ENCODE results near the gene LY6G5B.

The LY6G5B gene, protein sequence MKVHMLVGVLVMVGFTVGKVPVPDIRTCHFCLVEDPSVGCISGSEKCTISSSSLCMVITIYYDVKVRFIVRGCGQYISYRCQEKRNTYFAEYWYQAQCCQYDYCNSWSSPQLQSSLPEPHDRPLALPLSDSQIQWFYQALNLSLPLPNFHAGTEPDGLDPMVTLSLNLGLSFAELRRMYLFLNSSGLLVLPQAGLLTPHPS

DNA sequence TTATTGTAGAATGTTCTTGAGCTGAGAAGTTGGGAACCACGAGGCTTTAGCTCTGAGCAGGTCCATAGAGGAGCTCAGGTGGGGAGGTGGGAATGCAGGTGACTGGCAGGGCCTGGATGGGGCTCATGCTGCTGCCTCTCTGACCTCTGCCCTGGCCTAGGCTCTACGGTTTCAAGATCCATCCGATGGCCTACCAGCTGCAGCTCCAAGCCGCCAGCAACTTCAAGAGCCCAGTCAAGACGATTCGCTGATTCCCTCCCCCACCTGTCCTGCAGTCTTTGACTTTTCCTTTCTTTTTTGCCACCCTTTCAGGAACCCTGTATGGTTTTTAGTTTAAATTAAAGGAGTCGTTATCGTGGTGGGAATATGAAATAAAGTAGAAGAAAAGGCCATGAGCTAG is at the start of gene LY6G5B:
LY6G5B (plus strand) TSS at position 301 of the 400 bp plus-strand sequence. CDS start 975 bp downstream, outside the sequence.
- DNase-seq: no peak

DNA sequence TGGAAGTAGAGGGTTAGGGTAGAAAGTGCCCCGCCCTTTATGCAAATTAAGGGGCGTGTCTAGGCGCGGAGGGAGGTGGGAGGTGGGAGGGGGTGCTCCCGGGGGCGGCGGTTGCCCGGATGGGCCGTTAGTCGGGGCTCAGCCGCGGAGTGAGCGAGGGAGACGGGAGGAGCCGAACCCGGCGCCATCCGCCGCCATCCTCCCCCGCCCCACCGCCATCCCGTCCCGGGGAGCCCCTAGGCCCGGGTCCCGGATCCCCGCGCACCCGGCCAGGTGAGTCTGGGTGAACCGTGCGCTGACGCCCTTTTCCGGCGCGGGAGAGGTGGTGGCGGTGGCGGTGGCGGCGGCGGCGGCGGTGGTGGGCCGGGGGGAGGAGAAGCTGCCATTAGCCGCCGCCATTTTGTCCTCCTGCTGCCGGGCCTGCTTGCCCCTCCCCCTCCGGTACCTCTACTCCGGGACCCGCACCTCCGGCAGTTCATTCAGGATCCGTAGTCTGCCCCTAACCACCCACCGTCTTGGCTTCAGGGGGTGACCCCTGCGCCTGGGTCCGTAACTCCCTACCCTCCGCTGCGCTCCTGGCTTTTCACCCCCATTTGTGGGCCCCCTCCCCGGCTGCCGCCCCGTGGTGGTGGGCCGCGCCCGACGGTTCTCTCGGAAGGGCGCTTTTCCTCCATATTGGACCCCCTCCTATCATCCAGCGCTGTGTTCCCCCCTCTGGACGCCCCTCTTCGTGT is 49.0 kb upstream of the LY6G5B start, which contains the start of gene PRRC2A:
PRRC2A (plus strand) TSS at position 130 of the 734 bp plus-strand sequence. CDS start 2,075 bp downstream, outside the sequence.
- peak; percentile 73 for DNase-seq

- no peak for DNase-seq
These were observed 48.3 kb upstream of the LY6G5B start for GRCh38 chr6:31621320-31621939.

GRCh38 chr6:31621991-31622390 is 47.8 kb upstream of the LY6G5B start:
- no peak for DNase-seq

DNA sequence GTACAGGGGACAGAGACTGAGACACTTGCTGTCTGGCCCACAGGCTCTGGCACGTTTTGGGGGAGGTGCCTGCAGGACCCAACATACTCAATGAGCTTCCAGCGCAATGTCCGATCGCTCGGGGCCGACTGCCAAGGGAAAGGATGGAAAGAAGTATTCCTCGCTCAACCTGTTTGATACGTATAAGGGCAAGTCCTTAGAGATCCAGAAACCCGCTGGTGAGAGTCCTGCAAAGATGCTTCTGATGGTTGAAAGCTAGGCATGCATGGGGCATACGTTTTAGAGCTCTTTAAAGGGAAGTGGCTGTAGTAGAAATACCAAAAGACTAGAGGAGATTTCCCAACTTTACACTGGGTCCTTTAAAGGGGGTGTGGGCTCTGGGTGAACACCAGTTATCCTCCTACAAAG is 47.1 kb upstream of the LY6G5B start:
- no peak for DNase-seq

DNA sequence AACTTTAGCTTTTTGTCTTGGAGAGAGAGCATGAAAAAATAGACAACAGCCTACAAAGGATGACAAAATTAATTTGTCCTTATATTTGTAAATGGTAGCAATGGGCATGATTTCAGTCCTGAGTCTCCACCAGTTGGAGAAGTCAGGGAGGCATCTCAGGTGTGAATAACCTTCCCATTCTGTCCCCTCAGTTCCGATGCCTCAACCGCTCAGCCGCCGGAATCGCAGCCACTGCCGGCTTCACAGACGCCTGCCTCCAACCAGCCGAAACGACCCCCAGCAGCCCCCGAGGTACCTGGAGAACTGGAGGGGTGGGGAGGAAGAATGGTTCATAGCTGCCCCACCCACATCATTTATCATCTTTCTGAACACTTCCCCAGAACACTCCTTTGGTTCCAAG is 45.7 kb upstream of the LY6G5B start:
- DNase-seq: no peak

DNA sequence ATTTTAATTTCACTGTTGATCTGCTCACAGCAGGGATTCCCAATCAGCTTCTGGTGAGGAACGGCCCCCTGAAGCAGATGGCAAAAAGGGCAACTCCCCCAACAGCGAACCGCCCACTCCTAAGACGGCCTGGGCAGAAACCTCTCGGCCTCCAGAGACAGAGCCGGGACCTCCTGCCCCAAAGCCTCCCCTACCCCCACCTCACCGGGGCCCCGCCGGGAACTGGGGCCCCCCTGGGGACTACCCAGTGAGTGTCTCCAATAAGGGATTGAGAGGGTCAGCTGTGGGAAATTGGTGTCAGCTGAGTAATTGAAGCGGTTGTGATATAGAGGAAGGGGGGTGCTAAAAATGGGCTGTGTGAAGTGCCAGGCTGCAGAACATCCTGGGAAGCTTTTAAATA is 42.8 kb upstream of the LY6G5B start:
- DNase-seq: no peak

- no peak for DNase-seq
These were observed 42.0 kb upstream of the LY6G5B start for GRCh38 chr6:31627690-31628287.

GRCh38 chr6:31629014-31629413 is 40.8 kb upstream of the LY6G5B start:
- no peak for DNase-seq

- no peak for DNase-seq
These were observed 39.4 kb upstream of the LY6G5B start for GRCh38 chr6:31630177-31630934.

GRCh38 chr6:31631209-31631608 is 38.6 kb upstream of the LY6G5B start:
- no peak for DNase-seq

- DNase-seq: no peak
These were observed 38.0 kb upstream of the LY6G5B start for GRCh38 chr6:31631681-31632278.

- DNase-seq: no peak
These were observed 37.4 kb upstream of the LY6G5B start for GRCh38 chr6:31632279-31632946.

GRCh38 chr6:31633447-31633846 is 36.3 kb upstream of the LY6G5B start:
- no peak for DNase-seq

- DNase-seq: no peak
These were observed 35.6 kb upstream of the LY6G5B start for GRCh38 chr6:31634131-31634530.

- no peak for DNase-seq
These were observed 34.7 kb upstream of the LY6G5B start for GRCh38 chr6:31634969-31635575.

DNA sequence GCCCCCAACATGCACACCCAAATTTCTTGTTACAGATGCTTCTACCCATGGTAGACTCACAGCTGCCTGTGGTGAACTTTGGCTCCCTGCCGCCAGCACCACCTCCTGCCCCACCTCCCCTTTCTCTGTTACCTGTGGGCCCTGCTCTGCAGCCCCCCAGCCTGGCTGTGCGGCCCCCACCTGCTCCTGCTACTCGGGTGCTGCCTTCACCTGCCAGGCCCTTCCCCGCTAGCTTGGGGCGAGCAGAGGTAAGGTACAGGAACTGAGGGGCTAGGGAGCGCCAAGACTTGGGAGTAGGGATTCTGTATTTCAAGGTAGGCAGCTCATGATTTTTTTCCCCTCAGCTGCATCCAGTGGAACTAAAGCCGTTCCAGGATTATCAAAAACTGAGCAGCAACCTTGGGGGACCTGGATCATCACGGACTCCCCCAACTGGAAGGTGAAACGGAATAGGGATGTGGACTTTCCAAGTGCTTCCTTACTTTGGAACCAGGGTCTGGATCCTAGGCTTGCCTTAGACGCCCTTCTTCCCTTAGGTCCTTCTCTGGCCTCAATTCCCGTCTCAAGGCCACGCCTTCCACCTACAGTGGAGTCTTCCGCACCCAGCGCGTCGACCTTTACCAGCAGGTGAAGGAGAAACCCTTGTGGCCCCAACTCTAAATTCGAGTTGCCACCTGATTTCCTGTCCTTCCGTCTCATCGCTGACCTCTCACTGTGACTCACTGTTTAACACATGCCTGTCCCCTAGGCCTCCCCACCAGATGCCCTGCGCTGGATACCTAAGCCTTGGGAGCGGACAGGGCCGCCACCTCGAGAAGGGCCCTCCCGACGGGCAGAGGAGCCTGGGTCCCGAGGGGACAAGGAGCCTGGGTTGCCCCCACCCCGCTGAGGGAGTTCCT is 32.8 kb upstream of the LY6G5B start:
- no peak for DNase-seq

DNA sequence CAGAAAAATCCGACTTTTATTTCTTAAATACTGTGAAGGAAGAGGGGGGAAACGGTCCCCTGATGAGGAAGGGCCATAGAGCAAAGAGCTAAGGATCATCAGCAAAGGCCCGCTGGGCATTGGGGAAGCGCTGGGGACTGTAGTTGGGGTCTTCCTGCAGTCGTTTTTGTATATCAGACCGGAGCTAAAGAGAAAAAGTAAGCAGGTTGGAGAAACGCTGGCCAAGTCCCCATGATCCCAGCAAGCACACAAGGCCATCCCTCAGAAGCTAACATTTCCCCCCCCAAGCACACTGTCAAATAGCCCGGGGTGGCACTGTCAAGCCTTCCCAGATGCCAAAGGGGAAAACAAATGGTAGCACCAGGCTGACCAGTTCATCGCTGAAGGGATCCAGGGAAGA is 30.7 kb upstream of the LY6G5B start:
- DNase-seq: no peak

GRCh38 chr6:31639449-31639861 is 30.3 kb upstream of the LY6G5B start:
- no peak for DNase-seq

DNA sequence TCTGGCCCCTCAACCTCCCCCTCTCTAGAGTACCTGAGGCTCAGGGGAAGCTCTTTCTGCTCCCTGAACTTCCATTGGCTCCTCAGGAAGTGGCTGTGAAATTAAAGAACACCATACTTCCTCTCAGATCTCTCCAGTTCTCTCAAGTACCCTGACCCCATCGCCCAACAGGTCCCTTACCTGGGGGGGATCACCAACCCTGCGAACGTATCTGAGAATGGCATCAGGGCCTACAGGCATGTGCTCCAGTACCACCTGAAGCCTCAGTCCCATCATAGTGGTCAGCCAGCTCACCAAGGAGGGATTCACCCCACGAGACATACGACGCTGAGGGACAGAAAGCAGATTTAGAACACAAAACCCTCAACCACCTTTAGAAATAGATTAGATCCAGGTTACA is 29.2 kb upstream of the LY6G5B start:
- no peak for DNase-seq

Data from NCI-H1092 treated with DMSO at 0.1 percent for 48 hours (cell line).